ENCODE data around the gene SLC36A2. TPM values are rescaled to one million over a fixed set of nuclear protein-coding genes. Genes with fewer than 3 reads are reported as not detected.
"Not testable (repeated sequence)": the region's sequence is repeated elsewhere in the genome, so short reads cannot be mapped to it uniquely, and the experiment has no call there.

SLC36A2 gene
- total and polyA plus RNA-seq, 4 experiments from 2014 or later, result not detected

DNA sequence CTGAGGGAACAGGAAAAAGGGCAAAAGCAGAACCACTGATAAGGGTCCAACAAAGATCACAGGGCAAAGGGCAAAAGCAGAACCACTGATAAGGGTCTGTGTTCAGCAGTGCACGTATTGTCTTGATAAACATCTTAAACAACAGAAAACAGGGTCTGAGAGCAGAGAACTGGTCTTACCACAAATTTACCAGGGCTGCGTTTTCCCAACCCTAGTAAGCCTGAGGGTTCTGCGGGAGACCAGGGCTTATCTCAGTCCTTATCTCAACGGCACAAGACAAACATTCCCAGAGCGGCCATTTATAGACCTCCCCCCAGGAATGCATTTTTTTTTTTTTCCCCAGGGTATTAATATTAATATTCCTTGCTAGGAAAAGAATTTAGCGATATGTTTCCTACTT, 19.7 kb upstream of the SLC36A2 start:
- H3K9me3 ChIP-seq (ENCODE audit: control insufficient read depth in 1 of 2, low read length in 2 of 2); H3K4me3 Mint-ChIP-seq; CTCF ChIA-PET (ENCODE audit: partially characterized antibody); H3K27me3 ChIP-seq (ENCODE audit: insufficient read depth, low read length); intact Hi-C loops (cut with micrococcal nuclease); DNase-seq; POLR2A ChIA-PET (ENCODE audit: partially characterized antibody); H3K4me3 ChIP-seq (ENCODE audit: low read length in 2 of 2); H3K27me3 Mint-ChIP-seq; H3K4me1 ChIP-seq (ENCODE audit: insufficient read depth, low read length); H3K36me3 ChIP-seq (ENCODE audit: insufficient read depth, low read length); H3K27ac ChIP-seq (ENCODE audit: low read depth, low read length); H3K27ac Mint-ChIP-seq; H3K4me1 Mint-ChIP-seq: not testable (repeated sequence)
- H3K9me3 Mint-ChIP-seq, result peaks cover 5 to 62% (median 53%) of the 10 kb centered on the region in 8 donors
- peaks cover 7 to 15% of the 10 kb centered on the region in 2 donors for H3K36me3 Mint-ChIP-seq

DNA sequence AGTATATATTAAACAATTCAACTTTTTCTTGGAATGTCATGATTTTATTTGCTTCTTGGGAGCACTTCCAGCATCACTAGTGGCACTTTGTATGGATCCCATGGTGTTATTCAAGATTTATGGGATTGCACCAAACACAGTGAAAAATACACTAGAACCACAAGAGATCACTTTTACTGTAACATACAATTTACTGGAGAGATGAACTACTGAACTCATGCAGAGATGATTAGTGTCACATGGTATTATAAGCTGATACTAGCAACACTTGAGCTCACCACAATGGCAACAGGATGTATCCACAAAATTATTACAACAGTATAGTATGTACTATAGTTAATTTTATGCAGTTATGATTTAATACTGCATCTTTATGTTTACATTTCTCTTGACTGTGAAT, 16.3 kb upstream of the SLC36A2 start:
- no peaks in the 10 kb centered on the region for H3K27me3 ChIP-seq (ENCODE audit: insufficient read depth, low read length)
- Mint-ChIP-seq H3K9me3 (peaks cover 5 to 67% (median 55%) of the 10 kb centered on the region in 8 donors), H3K4me3 (no peak overlapping the region), H3K4me1 (no peaks in the 10 kb centered on the region), H3K27me3 (peaks cover 2 to 8% of the 10 kb centered on the region in 2 donors), H3K27ac (no peak overlapping the region), H3K36me3 (peaks cover 4 to 12% of the 10 kb centered on the region in 2 donors)
- ChIA-PET CTCF (ENCODE audit: partially characterized antibody) (no interaction called here), POLR2A (ENCODE audit: partially characterized antibody) (no interaction called here)
- no peaks in the 10 kb centered on the region for H3K4me1 ChIP-seq (ENCODE audit: insufficient read depth, low read length)
- H3K4me3 ChIP-seq (ENCODE audit: low read length in 2 of 2), result no peak overlapping the region
- intact Hi-C loops (cut with micrococcal nuclease), result no loop called here
- no peak overlapping the region for H3K27ac ChIP-seq (ENCODE audit: low read depth, low read length)
- peaks cover 0 to 7% of the 10 kb centered on the region in 2 donors for H3K9me3 ChIP-seq (ENCODE audit: control insufficient read depth in 1 of 2, low read length in 2 of 2)
- H3K36me3 ChIP-seq (ENCODE audit: insufficient read depth, low read length), result no peaks in the 10 kb centered on the region
- no peak for DNase-seq

DNA sequence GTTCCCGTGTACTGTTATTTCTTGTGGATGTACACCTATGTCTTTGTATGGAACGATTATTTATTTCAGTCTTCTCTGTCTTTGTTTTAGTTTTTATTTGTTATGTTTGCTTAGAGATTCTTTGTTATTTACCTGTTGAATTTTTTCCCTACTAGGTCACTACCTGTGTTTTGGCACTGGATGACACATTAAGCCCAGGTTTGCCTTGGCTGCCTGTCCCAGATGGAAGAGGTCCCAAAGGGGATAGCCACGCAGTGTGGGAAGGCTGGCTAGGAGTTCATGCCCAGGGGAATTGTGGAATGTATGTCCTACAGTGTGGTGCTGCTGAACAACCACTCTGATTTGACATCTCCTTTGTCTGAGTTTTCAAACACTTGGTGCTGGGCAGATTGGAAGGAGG, 15.6 kb upstream of the SLC36A2 start:
- intact Hi-C loops (cut with micrococcal nuclease), result no loop called here
- DNase-seq, result no peak
- H3K36me3 Mint-ChIP-seq, result peaks cover 4 to 10% of the 10 kb centered on the region in 2 donors
- peaks cover 5 to 60% (median 48%) of the 10 kb centered on the region in 8 donors for H3K9me3 Mint-ChIP-seq
- CTCF ChIA-PET (ENCODE audit: partially characterized antibody), result no interaction called here
- H3K4me3 ChIP-seq (ENCODE audit: low read length in 2 of 2), result no peak overlapping the region
- H3K4me1 Mint-ChIP-seq, result no peaks in the 10 kb centered on the region
- no peak overlapping the region for H3K27ac Mint-ChIP-seq
- POLR2A ChIA-PET (ENCODE audit: partially characterized antibody), result no interaction called here
- H3K4me3 Mint-ChIP-seq, result no peak overlapping the region
- H3K27me3 Mint-ChIP-seq, result peaks cover 2 to 4% of the 10 kb centered on the region in 2 donors
- H3K27me3 ChIP-seq (ENCODE audit: insufficient read depth, low read length), result no peaks in the 10 kb centered on the region
- no peaks in the 10 kb centered on the region for H3K4me1 ChIP-seq (ENCODE audit: insufficient read depth, low read length)
- peaks cover 0 to 2% of the 10 kb centered on the region in 2 donors for H3K9me3 ChIP-seq (ENCODE audit: control insufficient read depth in 1 of 2, low read length in 2 of 2)
- no peaks in the 10 kb centered on the region for H3K36me3 ChIP-seq (ENCODE audit: insufficient read depth, low read length)
- H3K27ac ChIP-seq (ENCODE audit: low read depth, low read length), result no peak overlapping the region

DNA sequence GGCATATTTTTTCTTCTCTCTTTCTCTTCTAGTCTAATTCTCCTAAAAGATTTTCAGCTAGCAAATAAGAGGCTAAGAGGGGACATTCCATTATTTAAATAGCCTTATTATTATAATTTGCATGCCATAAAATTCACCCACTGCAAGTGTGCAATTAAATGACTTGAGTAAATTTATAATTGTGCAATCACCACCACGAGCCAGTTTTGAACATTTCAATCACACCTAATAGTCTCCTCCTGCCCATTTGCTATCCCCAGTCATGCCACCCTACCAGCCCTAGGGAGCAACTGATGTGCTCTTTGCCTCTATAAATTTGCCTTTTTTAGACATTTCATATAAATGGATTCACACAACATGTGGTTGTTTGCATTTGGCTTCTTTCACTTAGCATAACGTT, 12.0 kb upstream of the SLC36A2 start:
- Histone ChIP-seq H3K4me3 (ENCODE audit: low read length in 2 of 2) (no peak overlapping the region), H3K4me1 (ENCODE audit: insufficient read depth, low read length) (no peaks in the 10 kb centered on the region), H3K36me3 (ENCODE audit: insufficient read depth, low read length) (no peaks in the 10 kb centered on the region), H3K9me3 (ENCODE audit: control insufficient read depth in 1 of 2, low read length in 2 of 2) (no peaks in the 10 kb centered on the region), H3K27me3 (ENCODE audit: insufficient read depth, low read length) (no peaks in the 10 kb centered on the region), H3K27ac (ENCODE audit: low read depth, low read length) (no peak overlapping the region)
- H3K27me3 Mint-ChIP-seq, result peaks cover 6 to 7% of the 10 kb centered on the region in 2 donors
- no peaks in the 10 kb centered on the region for H3K4me1 Mint-ChIP-seq
- no peak overlapping the region for H3K4me3 Mint-ChIP-seq
- peaks cover 0 to 5% of the 10 kb centered on the region in 2 donors for H3K36me3 Mint-ChIP-seq
- POLR2A ChIA-PET (ENCODE audit: partially characterized antibody), result no interaction called here
- no peak for DNase-seq
- peak overlapping the region in 1 of 7 donors; percentile 5 for H3K27ac Mint-ChIP-seq
- CTCF ChIA-PET (ENCODE audit: partially characterized antibody), result interaction anchor here (1.7 kb wide), 1 partner anchor 11 kb away, joined by 5 read pairs; no protein-coding TSS in a partner anchor
- H3K9me3 Mint-ChIP-seq, result peaks cover 0 to 30% (median 22%) of the 10 kb centered on the region in 8 donors
- intact Hi-C loops (cut with micrococcal nuclease), result no loop called here

DNA sequence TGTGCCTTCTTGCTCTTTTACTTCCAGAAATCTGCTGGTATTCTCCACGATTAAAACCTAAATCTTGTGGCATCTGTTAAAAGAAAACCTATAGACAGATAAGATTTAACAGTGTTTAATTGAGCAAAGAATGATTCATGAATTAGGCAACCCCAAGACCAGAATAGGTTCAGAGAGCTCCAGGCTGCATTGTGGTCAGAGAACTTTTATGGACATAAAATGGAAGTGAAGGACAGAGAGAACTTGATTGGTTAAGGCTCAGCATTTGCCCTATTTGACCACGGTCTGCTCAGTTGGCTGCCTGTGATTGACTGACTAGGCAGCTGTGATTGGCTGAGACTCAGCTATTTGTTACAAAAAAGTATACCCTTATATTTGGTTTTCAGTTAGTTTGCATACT, 10.4 kb upstream of the SLC36A2 start:
- Histone ChIP-seq H3K27ac (ENCODE audit: low read depth, low read length) (no peak overlapping the region), H3K4me3 (ENCODE audit: low read length in 2 of 2) (no peak overlapping the region), H3K9me3 (ENCODE audit: control insufficient read depth in 1 of 2, low read length in 2 of 2) (no peaks in the 10 kb centered on the region), H3K4me1 (ENCODE audit: insufficient read depth, low read length) (no peaks in the 10 kb centered on the region), H3K36me3 (ENCODE audit: insufficient read depth, low read length) (no peaks in the 10 kb centered on the region), H3K27me3 (ENCODE audit: insufficient read depth, low read length) (no peaks in the 10 kb centered on the region)
- DNase-seq, result no peak
- ChIA-PET CTCF (ENCODE audit: partially characterized antibody) (no interaction called here), POLR2A (ENCODE audit: partially characterized antibody) (no interaction called here)
- H3K36me3 Mint-ChIP-seq, result peaks cover 0 to 1% of the 10 kb centered on the region in 2 donors
- H3K4me1 Mint-ChIP-seq, result no peaks in the 10 kb centered on the region
- peaks cover 0 to 20% (median 13%) of the 10 kb centered on the region in 8 donors for H3K9me3 Mint-ChIP-seq
- H3K4me3 Mint-ChIP-seq, result no peak overlapping the region
- intact Hi-C loops (cut with micrococcal nuclease), result no loop called here
- H3K27ac Mint-ChIP-seq, result no peak overlapping the region
- H3K27me3 Mint-ChIP-seq, result peaks cover 5 to 8% of the 10 kb centered on the region in 2 donors

DNA sequence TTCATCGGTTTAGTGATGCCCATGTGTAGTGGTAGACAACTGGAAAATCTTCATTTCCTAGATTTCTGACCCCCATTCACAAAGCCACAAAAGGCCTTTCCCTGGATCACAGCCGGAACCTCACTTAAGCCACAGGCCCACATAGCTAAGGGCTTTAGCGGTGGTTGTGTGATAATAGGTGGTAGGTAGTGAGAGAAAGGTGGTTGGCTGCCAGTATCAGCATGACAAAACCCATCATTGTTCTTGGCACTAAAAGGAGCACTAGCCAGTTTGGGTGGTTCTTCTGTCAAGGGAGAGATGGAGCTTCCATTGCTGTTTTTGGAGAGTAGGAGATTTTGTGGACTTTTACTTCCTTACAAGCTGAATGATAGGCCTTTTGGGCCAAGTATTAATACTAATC, 9.7 kb upstream of the SLC36A2 start:
- H3K27me3 Mint-ChIP-seq, result peaks cover 5 to 8% of the 10 kb centered on the region in 2 donors

DNA sequence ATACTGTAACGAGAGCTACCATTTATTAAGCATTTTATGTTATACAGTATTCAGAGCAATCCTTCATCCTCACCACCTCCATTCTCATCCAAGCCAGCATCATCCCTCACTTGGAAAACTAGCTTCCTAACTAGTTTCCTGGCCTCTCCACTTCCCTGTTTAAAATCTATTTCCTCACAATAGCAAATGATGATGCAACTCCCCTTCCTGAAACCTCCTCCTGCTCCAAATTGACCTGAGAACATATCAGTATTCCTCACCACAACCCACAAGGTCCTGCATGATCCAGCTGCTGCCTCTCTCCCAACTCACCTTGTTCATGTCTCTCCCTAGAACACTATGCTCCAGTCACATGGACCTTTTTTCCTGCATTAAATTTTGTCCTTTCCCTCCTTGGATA, 4.3 kb upstream of the SLC36A2 start:
- Mint-ChIP-seq H3K27ac (no peak overlapping the region), H3K4me1 (no peaks in the 10 kb centered on the region), H3K27me3 (peaks cover 19 to 23% of the 10 kb centered on the region in 2 donors), H3K4me3 (no peak overlapping the region), H3K36me3 (no peaks in the 10 kb centered on the region), H3K9me3 (peaks cover 0 to 3% (median 0%) of the 10 kb centered on the region in 8 donors)
- POLR2A ChIA-PET (ENCODE audit: partially characterized antibody), result no interaction called here
- DNase-seq, result no peak
- Histone ChIP-seq H3K36me3 (ENCODE audit: insufficient read depth, low read length) (no peaks in the 10 kb centered on the region), H3K9me3 (ENCODE audit: control insufficient read depth in 1 of 2, low read length in 2 of 2) (no peaks in the 10 kb centered on the region), H3K27me3 (ENCODE audit: insufficient read depth, low read length) (no peaks in the 10 kb centered on the region), H3K4me1 (ENCODE audit: insufficient read depth, low read length) (no peaks in the 10 kb centered on the region), H3K4me3 (ENCODE audit: low read length in 2 of 2) (no peak overlapping the region), H3K27ac (ENCODE audit: low read depth, low read length) (no peak overlapping the region)
- CTCF ChIA-PET (ENCODE audit: partially characterized antibody), result no interaction called here
- intact Hi-C loops (cut with micrococcal nuclease), result no loop called here

More for the DNA sequence above, 9.7 kb upstream of the SLC36A2 start:
- Mint-ChIP-seq H3K36me3 (peaks cover 0 to 1% of the 10 kb centered on the region in 2 donors), H3K4me3 (no peak overlapping the region), H3K9me3 (peaks cover 0 to 15% (median 7%) of the 10 kb centered on the region in 8 donors), H3K4me1 (no peaks in the 10 kb centered on the region), H3K27ac (no peak overlapping the region)
- Histone ChIP-seq H3K27me3 (ENCODE audit: insufficient read depth, low read length) (no peaks in the 10 kb centered on the region), H3K4me3 (ENCODE audit: low read length in 2 of 2) (no peak overlapping the region), H3K4me1 (ENCODE audit: insufficient read depth, low read length) (no peaks in the 10 kb centered on the region), H3K27ac (ENCODE audit: low read depth, low read length) (no peak overlapping the region), H3K36me3 (ENCODE audit: insufficient read depth, low read length) (no peaks in the 10 kb centered on the region), H3K9me3 (ENCODE audit: control insufficient read depth in 1 of 2, low read length in 2 of 2) (no peaks in the 10 kb centered on the region)
- CTCF ChIA-PET (ENCODE audit: partially characterized antibody), result no interaction called here
- intact Hi-C loops (cut with micrococcal nuclease), result no loop called here
- no peak for DNase-seq
- POLR2A ChIA-PET (ENCODE audit: partially characterized antibody), result no interaction called here

DNA sequence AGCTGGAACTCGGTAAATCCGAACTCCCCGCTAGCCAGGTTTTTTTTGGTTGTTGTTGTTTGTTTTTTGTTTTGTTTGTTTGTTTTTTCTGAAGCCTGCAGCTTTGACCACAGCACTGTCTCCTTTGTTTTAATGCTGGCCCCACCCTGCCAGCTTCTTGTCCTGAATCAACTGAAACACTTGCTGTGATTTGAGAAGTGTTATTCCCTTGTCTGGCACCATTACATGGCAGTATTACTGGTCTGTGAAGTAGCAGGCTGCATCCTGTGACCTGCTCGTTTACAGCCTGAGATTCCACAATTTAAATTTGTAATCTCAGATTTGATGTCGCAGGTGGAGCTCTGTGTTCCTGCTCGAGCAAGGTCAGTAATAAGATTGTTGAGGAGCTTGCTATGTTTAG, 1.4 kb upstream of the SLC36A2 start:
- Histone ChIP-seq H3K27me3 (ENCODE audit: insufficient read depth, low read length) (no peaks in the 10 kb centered on the region), H3K36me3 (ENCODE audit: insufficient read depth, low read length) (no peaks in the 10 kb centered on the region), H3K9me3 (ENCODE audit: control insufficient read depth in 1 of 2, low read length in 2 of 2) (no peaks in the 10 kb centered on the region), H3K4me3 (ENCODE audit: low read length in 2 of 2) (no peak overlapping the region), H3K27ac (ENCODE audit: low read depth, low read length) (no peak overlapping the region), H3K4me1 (ENCODE audit: insufficient read depth, low read length) (no peaks in the 10 kb centered on the region)
- no peak for DNase-seq
- POLR2A ChIA-PET (ENCODE audit: partially characterized antibody), result no interaction called here
- Mint-ChIP-seq H3K4me3 (no peak overlapping the region), H3K27ac (no peak overlapping the region), H3K36me3 (no peaks in the 10 kb centered on the region), H3K9me3 (peaks cover 0 to 3% (median 0%) of the 10 kb centered on the region in 8 donors), H3K4me1 (no peaks in the 10 kb centered on the region), H3K27me3 (peaks cover 31 to 36% of the 10 kb centered on the region in 2 donors)
- intact Hi-C loops (cut with micrococcal nuclease), result no loop called here
- CTCF ChIA-PET (ENCODE audit: partially characterized antibody), result interaction anchor here (1.5 kb wide), 1 partner anchor 10 kb away, joined by 5 read pairs; no protein-coding TSS in a partner anchor

Data from CD4-positive, alpha-beta memory T cell (primary cell).